ENCODE results near the gene AKAP7.

AKAP7 gene

DNA sequence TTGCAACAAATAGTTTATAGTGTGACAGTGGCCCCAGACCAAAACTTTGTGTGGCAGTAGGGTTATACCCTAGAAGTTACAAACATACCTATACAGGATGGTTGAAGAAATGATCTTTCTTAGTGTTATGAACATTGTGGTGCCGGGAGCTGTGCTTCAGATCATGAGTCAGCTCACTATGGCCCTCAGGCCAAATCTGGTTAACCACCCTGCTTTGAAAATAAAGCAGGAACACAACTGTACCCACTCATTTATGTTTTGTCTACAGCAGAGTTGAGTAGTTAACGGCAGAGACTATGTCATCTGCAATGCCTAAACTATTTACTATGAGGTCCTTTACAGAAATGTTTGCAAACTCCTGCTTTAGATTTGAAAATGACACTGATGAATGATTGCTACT, 24.3 kb downstream of the AKAP7 start:
- TF ChIP-seq, protein P1, sequence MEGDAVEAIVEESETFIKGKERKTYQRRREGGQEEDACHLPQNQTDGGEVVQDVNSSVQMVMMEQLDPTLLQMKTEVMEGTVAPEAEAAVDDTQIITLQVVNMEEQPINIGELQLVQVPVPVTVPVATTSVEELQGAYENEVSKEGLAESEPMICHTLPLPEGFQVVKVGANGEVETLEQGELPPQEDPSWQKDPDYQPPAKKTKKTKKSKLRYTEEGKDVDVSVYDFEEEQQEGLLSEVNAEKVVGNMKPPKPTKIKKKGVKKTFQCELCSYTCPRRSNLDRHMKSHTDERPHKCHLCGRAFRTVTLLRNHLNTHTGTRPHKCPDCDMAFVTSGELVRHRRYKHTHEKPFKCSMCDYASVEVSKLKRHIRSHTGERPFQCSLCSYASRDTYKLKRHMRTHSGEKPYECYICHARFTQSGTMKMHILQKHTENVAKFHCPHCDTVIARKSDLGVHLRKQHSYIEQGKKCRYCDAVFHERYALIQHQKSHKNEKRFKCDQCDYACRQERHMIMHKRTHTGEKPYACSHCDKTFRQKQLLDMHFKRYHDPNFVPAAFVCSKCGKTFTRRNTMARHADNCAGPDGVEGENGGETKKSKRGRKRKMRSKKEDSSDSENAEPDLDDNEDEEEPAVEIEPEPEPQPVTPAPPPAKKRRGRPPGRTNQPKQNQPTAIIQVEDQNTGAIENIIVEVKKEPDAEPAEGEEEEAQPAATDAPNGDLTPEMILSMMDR (IDR thresholded peaks at IDR 0.05; ENCODE audit: low read depth, low read length): no peak
- no peak for DNase-seq
- Histone ChIP-seq H3K36me3 (no peaks in the 10 kb centered on the region), H3K9me3 (ENCODE audit: severe bottlenecking) (no peaks in the 10 kb centered on the region), H3K27me3 (ENCODE audit: insufficient read depth, low read depth, severe bottlenecking) (no peaks in the 10 kb centered on the region), H3K27ac (no peak overlapping the region), H3K4me3 (ENCODE audit: low read depth, low read length) (no peak overlapping the region)

DNA sequence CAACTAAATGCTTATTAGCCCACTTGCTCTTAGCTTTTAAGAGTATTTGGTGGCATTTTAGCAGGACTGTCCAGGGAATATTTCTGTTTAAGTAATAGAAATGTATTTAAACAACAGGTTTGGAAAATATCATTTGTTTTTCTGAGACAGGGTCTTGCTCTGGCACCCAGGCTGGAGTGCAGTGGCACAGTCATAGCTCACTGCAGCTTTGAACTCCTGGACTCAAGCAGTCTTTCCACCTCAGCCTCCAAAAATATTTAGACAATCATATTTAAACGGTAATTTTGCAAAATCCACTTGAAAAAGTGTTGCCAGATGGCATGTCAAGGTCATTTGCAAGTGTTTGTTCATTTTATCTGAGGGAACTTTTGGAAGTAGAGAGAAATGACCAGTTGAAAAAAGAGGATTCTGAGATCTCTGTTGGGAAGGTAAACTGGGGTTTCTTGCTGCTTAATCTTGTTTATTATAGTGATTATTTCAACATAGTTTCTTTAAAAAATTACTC, 25.0 kb downstream of the AKAP7 start:
- no peaks in the 10 kb centered on the region for H3K36me3 ChIP-seq
- no peak overlapping the region for H3K4me3 ChIP-seq (ENCODE audit: low read depth, low read length)
- H3K27me3 ChIP-seq (ENCODE audit: insufficient read depth, low read depth, severe bottlenecking): no peaks in the 10 kb centered on the region
- H3K27ac ChIP-seq: no peak overlapping the region
- no peak for DNase-seq
- TF ChIP-seq, protein P1 (IDR thresholded peaks at IDR 0.05; ENCODE audit: low read depth, low read length): no peak
- H3K9me3 ChIP-seq (ENCODE audit: severe bottlenecking): no peaks in the 10 kb centered on the region

DNA sequence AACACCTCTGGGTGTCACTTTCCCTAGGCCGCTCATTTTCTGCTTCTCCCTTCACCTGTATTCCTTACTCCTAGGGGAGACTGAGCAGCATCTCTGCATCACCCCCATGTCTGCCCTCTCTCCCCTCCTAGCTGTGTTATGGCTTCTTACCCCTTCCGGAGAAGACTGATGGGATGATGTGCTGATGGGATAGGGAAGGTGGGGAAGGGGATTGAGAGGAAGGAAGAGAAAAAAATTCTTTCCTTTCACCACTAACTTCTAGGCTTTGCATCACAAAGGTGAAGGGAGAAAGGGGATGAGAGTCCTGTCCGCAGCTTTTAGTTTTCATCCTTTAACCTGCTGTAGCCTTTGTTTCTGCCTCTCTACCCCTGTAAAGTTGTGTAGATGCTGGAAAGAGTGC, 26.7 kb downstream of the AKAP7 start:
- no peak for DNase-seq
- Histone ChIP-seq H3K9me3 (ENCODE audit: severe bottlenecking) (no peaks in the 10 kb centered on the region), H3K27ac (no peak overlapping the region), H3K27me3 (ENCODE audit: insufficient read depth, low read depth, severe bottlenecking) (no peaks in the 10 kb centered on the region), H3K36me3 (no peaks in the 10 kb centered on the region), H3K4me3 (ENCODE audit: low read depth, low read length) (no peak overlapping the region)
- TF ChIP-seq, protein P1 (IDR thresholded peaks at IDR 0.05; ENCODE audit: low read depth, low read length): no peak

DNA sequence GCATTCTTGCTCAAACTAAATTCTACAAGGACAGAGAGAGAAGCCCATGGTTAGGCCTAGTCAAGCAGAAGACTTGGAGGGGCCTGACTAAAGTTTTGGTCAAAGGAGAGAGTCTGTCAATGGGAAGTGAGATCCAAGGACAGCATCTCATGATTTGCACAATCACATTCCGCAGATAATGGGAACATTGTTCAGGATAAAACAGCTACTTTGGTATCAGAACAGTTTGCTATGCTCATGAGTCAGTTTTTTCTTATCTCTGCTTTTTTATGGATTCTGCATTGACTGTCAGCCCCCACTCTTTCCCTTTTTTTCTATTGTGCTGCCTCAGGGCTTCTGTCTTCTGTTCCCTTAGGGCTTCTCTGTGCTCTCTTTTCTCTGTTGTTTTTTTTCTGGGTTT, 28.6 kb downstream of the AKAP7 start:
- TF ChIP-seq, protein P1 (IDR thresholded peaks at IDR 0.05; ENCODE audit: low read depth, low read length): no peak
- no peaks in the 10 kb centered on the region for H3K27me3 ChIP-seq (ENCODE audit: insufficient read depth, low read depth, severe bottlenecking)
- H3K36me3 ChIP-seq: no peaks in the 10 kb centered on the region
- H3K4me3 ChIP-seq (ENCODE audit: low read depth, low read length): no peak overlapping the region
- DNase-seq: no peak
- H3K27ac ChIP-seq: no peak overlapping the region
- no peaks in the 10 kb centered on the region for H3K9me3 ChIP-seq (ENCODE audit: severe bottlenecking)

DNA sequence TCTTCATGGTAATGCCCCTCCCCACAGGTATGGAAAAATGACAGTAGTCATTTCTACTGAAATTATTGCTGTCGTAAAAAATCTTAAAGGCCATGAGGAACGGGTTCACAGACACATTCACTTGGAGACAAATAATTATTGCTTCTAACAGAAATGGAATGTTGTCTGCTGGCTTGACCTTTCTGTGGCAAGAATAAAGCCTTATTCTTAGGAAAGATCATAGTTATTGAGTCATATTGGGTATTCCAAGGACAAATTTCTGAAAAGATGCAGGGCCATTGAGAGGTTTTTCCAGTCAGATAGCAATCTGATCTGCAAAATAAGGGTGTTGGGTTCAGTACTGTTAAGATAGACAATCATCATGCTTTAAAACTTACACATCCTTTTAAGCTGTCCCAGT, 29.2 kb downstream of the AKAP7 start:
- TF ChIP-seq, protein P1 (IDR thresholded peaks at IDR 0.05; ENCODE audit: low read depth, low read length): no peak
- DNase-seq: no peak
- Histone ChIP-seq H3K27me3 (ENCODE audit: insufficient read depth, low read depth, severe bottlenecking) (no peaks in the 10 kb centered on the region), H3K4me3 (ENCODE audit: low read depth, low read length) (no peak overlapping the region), H3K9me3 (ENCODE audit: severe bottlenecking) (no peaks in the 10 kb centered on the region), H3K27ac (no peak overlapping the region), H3K36me3 (no peaks in the 10 kb centered on the region)

DNA sequence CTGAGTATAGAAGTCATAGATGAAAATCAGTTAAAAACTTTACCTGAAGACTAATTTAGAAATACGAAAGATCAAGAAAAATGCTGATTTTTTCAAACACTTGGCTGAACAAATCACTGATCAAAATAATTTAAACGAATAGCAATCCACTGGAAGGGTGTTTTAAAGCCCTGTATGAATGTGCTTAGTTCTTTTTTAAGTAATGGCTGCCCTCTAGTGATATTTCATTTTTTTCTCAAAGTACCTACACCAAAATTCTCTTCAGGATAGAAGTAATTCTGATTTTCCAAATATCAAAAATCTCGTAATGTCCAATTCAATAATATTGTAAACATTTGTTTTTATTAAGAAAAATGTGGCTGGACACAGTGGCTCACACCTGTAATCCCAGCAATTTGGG, 32.5 kb downstream of the AKAP7 start:
- no peaks in the 10 kb centered on the region for H3K36me3 ChIP-seq
- TF ChIP-seq, protein P1 (IDR thresholded peaks at IDR 0.05; ENCODE audit: low read depth, low read length): no peak
- H3K9me3 ChIP-seq (ENCODE audit: severe bottlenecking): no peaks in the 10 kb centered on the region
- H3K27ac ChIP-seq: no peak overlapping the region
- no peaks in the 10 kb centered on the region for H3K27me3 ChIP-seq (ENCODE audit: insufficient read depth, low read depth, severe bottlenecking)
- no peak overlapping the region for H3K4me3 ChIP-seq (ENCODE audit: low read depth, low read length)
- no peak for DNase-seq
